GM19099 (cell line): ENCODE measurements around the gene ATG14.

ENCODE experiments used
- POLR2A ChIP-seq: IDR thresholded peaks from 3 replicates; pipeline ENCODE4 v1.6.1; 2011; ENCODE audit warnings: low read depth; ENCODE audit not compliant: insufficient read length; ENCODE audit errors: extremely low read depth

Gene ATG14

DNA sequence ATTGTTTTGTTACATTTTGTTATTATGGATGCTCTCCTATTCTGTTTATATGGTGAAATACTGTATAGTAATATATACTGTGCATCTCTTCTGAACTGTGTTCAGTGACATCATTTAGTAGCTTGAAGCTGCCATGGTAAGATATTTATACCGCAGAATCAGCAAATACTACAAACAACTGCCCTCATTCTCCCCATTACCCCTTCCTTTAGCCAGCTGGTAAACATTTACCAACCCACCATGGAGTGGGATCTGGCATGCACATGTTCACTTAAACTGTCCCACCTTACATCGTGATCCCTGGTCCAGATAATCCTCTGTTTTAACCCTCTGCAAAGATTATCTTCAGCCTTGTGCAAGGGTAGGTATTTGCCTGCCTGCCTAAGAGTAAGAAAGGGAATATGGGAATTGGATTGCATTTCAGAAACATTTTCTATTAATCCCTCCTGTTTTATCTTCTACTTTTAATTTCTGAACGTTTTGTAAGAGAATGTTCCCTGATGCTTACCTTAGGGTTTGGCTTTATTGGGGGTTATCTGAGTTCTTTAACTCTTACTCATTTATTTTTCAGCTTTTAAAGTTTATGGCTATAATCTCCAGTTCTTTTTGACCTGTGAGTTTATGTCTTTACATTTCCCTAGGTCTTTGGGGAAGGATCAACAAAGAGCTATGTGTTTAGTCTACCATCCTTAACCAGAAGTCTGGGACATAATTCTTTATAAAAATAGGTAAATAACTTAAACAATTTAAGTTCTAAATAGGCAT lies 93.9 kb downstream of the ATG14 start:
- no peak for TF ChIP-seq POLR2A

DNA sequence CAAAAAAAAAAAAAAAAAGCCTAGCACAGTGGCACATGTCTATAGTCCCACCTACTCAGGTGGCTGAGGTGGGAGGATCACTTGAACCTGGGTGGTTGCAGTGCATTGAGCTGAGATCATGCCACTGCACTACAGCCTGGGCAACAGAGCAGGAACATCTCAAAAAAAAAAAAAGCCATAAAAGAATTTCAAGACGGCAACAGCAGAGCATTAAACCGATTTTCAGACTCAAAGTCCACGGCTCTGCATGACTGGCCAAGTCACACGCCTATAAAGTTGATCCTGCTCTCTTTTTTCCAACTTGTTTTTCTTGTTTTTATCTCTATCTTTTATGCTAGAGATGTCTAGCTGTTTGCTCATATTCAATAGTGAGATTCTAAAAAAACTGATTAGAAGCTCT lies 95.1 kb downstream of the ATG14 start:
- no peak for TF ChIP-seq POLR2A
